HUES6 (cell line): ENCODE results near the gene DPP7.
"Not testable (repeated sequence)": the region's sequence is repeated elsewhere in the genome, so short reads cannot be mapped to it uniquely, and the experiment has no call there.

Experiments used
- H3K27ac ChIP-seq: 2 replicates; pipeline ENCODE4 v1.7.0; 2013; ENCODE audit warnings: low read depth, mild to moderate bottlenecking, low read length, inconsistent platforms
- H3K27me3 ChIP-seq: 2 replicates; pipeline ENCODE4 v1.6.1; 2013; ENCODE audit warnings: low read length; ENCODE audit not compliant: control insufficient read depth, insufficient read depth
- H3K36me3 ChIP-seq: 2 replicates; pipeline ENCODE4 v1.6.1; 2013; ENCODE audit warnings: low read length; ENCODE audit not compliant: control insufficient read depth, insufficient read depth
- H3K4me1 ChIP-seq: 2 replicates; pipeline ENCODE4 v1.6.1; 2013; ENCODE audit warnings: low read length; ENCODE audit not compliant: control insufficient read depth, insufficient read depth
- H3K4me3 ChIP-seq: 2 replicates; pipeline ENCODE4 v1.5.1; 2013; ENCODE audit warnings: low read depth, low read length
- H3K9ac ChIP-seq: one replicate; pipeline ENCODE4 v1.6.1; 2013; ENCODE audit warnings: mild to moderate bottlenecking, low read length
- H3K9me3 ChIP-seq: 2 replicates; pipeline ENCODE4 v1.6.1; 2013; ENCODE audit warnings: low read depth, low read length; ENCODE audit not compliant: control insufficient read depth, insufficient read depth

The DPP7 gene

DNA sequence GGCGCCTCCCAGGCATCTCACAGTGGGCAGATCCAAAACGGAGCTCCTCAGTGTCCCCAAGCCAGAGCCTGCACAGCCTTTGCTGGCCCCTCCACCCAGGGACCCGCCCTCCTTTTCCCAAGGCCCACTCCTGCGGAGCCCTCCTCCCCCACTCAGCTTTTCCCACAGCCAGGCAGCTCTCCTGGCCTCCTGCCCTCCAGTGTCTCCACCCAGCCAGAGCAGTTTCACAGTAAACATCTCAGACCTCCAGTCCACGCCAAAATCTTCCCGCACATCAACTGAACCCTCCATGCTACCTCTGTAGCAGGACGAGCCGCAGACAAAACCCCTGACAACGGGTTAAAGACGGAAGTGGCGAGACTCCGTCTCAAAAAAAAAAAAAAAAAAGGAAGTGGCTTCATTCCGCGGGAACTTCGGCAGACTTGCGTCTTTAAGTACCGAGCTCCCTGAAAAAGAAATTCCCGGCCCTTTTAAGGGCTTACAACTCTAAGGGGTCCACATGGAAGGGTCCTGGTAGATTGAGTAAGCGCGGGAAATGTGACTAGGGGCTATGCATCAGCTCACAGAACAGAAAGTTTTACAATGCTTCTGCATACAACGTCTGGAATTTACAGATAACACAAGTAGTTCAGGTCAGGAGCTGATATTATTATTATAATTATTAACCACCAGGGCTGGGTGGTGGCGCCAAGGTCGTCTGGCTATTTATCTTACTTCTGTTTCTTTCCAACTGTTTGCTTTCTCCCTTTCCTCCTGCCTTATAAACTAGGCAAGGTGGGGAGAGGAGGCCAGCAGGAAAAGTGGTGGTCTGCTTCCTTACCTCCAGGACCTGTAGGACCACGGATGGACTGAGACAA, 13.0 kb upstream of the DPP7 start:
- peak overlapping the region; percentile 92; the same call in 1 of the 2 replicates for H3K4me3 ChIP-seq

DNA sequence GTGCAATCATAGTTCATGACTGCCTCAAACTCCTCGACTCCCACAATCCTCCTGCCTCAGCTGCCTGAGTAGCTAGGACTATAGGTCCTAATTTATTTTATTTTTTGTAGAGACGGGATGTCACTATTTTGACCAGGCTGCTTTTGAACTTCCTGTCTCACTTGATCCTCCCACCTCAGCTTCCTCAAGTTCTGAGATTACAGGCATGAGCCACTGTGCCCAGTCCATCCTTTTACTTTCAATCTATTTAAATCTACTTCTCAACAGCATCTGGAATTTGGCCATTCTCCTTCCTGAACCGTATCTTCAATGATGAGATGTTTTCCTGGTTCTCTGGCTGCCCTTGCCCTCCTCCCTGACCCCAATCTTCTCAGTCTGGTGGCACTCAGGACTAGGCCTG, 12.3 kb upstream of the DPP7 start:
- Histone ChIP-seq H3K36me3 (no peaks in the 10 kb centered on the region), H3K9ac (no peak overlapping the region), H3K4me1 (peaks cover 15% of the 10 kb centered on the region; the same call in 1 of the 2 replicates), H3K27ac (no peak overlapping the region), H3K27me3 (peaks cover 12% of the 10 kb centered on the region), H3K4me3 (no peak overlapping the region), H3K9me3 (no peaks in the 10 kb centered on the region)

More for the DNA sequence above, 13.0 kb upstream of the DPP7 start:
- H3K4me1 ChIP-seq = peaks cover 15% of the 10 kb centered on the region; the same call in 1 of the 2 replicates
- peaks cover 15% of the 10 kb centered on the region for H3K27me3 ChIP-seq
- H3K36me3 ChIP-seq = no peaks in the 10 kb centered on the region
- no peaks in the 10 kb centered on the region for H3K9me3 ChIP-seq
- no peak overlapping the region for H3K9ac ChIP-seq
- H3K27ac ChIP-seq = no peak overlapping the region

DNA sequence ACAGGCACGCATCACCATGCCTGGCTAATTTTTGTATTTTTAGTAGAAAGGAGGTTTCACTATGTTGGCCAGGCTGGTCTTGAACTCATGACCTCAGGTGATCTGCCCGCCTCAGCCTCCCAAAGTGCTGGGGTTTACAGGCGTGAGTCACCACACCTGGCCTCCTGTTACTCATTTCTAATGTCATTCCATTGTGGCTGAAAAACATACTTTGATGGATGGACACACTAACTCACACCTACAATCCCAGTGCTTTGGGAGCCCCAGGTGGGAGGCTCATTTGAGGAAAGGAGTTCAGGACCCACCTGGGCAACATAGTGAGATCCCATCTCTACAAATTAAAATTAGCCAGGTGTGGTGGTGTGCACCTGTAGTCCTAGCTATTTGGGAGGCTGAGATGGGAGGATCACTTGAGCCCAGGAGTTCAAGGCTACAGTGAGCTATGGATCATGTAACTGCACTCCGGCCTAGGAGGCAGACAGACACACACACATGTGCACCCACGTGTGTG, 9.5 kb upstream of the DPP7 start:
- H3K27ac ChIP-seq, H3K9me3 ChIP-seq, H3K27me3 ChIP-seq, H3K36me3 ChIP-seq, H3K4me3 ChIP-seq, H3K9ac ChIP-seq: not testable (repeated sequence)
- peaks cover 15% of the 10 kb centered on the region; the same call in 1 of the 2 replicates for H3K4me1 ChIP-seq

DNA sequence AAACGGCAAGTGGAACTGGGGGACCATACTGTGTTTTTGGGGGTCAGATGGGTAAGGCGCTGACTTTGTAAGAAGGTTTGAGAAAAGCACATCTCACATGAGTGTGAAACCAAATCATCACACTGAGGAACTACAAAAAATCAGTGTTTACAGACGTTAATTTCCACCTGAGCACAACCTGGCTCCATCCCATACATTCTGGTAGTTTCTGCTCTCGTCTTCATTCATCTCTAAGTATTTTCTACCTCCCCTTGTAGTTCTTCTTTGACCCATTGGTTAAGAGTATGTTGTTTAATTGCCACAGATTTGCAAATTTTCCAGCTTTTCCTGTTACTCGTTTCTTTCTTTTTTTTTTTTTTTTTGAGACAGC, 8.9 kb upstream of the DPP7 start:
- no peaks in the 10 kb centered on the region for H3K36me3 ChIP-seq
- H3K9ac ChIP-seq = no peak overlapping the region
- H3K27me3 ChIP-seq = no peaks in the 10 kb centered on the region
- no peak overlapping the region for H3K4me3 ChIP-seq
- H3K9me3 ChIP-seq = no peaks in the 10 kb centered on the region
- H3K27ac ChIP-seq = no peak overlapping the region
- peaks cover 10% of the 10 kb centered on the region; the same call in 1 of the 2 replicates for H3K4me1 ChIP-seq

DNA sequence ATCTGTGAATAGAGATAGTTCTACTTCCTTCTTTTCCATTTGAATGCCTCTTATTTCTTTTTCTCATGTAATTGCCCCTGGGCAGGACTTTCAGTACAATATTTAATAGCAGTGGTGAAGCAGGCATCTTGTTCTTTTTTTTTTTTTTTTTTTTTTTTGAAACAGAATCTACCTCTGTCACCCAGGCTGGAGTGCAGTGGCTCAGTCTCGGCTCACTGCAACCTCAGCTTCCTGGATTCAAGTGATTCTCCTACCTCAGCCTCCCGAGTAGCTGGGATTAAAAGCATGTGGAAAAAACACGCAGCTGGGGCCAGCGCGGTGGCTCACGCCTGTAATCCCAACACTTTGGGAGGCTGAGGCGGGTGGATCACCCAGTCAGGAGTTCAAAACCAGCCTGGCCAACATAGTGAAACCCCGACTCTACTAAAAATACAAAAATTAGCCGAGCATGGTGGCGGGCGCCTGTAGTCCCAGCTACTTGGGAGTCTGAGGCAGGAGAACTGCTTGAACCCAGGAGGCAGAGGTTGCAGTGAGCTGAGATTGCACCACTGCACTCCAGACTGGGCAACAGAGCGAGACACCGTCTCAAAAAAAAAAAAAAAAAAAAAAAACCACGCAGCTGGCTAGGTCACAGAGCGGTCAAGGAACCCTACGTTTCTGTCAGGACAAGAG, 8.4 kb upstream of the DPP7 start:
- not testable (repeated sequence) for H3K27me3 ChIP-seq, H3K27ac ChIP-seq, H3K9ac ChIP-seq, H3K9me3 ChIP-seq, H3K4me3 ChIP-seq, H3K36me3 ChIP-seq, H3K4me1 ChIP-seq

DNA sequence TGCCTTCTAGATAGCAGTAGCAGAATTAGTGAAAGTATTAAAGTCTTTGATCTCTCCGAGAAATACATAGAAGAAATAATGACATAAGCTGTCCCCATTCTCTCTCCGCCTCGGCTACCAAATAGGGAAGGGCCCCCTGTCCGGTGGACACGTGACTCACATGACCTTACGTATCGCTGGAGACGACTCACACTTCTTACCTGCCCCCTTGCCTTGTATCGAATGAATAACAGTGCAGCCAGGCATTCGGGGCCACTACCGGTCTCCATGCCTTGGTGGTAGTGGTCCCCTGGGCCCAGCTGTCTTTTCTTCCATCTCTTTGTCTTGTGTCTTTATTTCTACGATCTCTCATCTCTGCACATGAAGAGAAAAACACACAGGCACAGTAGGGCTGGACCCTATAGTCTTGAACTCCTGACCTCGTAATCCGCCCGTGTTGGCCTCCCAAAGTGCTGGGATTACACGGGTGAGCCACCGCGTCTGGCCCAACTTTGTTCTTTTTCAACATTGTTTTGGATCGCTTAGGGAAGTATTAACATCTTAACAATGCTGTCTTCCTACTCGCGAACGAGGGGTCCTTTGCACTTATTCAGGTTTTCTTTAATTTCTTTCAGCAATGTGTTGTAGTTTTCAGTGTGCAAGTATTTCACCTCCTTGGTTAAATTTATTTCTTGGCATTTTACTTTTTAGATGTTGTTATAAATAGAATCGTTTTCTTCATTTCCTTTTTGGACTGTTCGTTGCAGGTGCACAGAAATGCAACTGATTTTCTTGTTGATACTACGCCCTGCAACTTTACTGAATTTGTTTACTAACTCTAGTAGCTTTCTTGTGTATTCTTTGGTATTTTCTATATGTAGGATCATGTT, 7.6 kb upstream of the DPP7 start:
- H3K9ac ChIP-seq, H3K36me3 ChIP-seq, H3K9me3 ChIP-seq, H3K27me3 ChIP-seq, H3K4me3 ChIP-seq, H3K27ac ChIP-seq, H3K4me1 ChIP-seq: not testable (repeated sequence)

DNA sequence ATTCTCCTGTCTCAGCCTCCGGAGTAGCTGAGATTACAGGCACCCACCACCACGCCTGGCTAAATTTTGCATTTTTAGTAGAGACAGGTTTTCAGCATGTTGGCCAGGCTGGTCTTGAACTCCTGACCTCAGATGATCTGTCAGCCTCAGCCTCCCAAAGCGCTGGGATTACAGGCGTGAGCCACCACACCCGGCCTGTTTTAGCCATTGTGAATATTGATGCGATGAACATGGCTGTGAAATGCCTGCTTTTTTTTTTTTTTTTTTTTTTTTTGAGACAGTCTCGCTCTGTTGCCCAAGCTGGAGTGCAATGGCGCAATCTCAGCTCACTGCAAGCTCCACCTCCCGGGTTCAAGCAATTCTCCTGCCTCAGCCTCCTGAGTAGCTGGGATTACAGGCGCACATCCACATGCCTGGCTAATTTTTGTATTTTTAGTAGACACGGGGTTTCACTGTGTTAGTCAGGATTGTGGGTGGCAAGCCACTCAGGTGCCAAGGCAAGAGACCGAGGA, 3.6 kb upstream of the DPP7 start:
- H3K9ac ChIP-seq, H3K4me3 ChIP-seq, H3K27ac ChIP-seq, H3K9me3 ChIP-seq, H3K36me3 ChIP-seq, H3K4me1 ChIP-seq: not testable (repeated sequence)
- H3K27me3 ChIP-seq = peaks cover 30% of the 10 kb centered on the region

DNA sequence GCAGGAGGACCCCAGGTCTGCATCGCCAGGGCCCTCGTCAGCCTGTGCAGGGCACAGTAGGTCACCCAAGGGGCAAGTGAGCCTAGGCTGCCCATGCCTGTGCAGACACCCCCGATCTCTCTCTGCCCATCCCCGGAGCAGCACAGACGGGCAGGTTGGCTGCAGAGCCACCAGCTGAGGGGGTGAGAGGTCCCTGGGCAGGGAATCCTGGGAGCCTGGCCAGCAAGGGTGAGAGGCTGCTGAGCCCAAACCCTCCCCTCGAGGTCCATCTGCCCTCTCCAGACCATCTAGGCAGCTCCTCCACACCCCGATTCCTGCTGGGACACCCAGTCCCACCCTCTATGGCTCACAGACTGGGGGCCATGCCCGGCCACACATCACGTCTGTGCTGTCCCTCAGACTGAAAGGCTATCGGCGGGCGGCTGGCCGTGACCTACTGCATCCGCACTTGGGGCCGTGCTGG, 2.8 kb upstream of the DPP7 start:
- no peak overlapping the region for H3K4me3 ChIP-seq
- H3K36me3 ChIP-seq = no peaks in the 10 kb centered on the region
- H3K9ac ChIP-seq = no peak overlapping the region
- no peaks in the 10 kb centered on the region for H3K9me3 ChIP-seq
- H3K4me1 ChIP-seq = 0 out of 2 replicates have a peak, but pooled peaks cover 6% of the 10 kb centered on the region
- H3K27me3 ChIP-seq = peaks cover 36% of the 10 kb centered on the region
- H3K27ac ChIP-seq = no peak overlapping the region

DNA sequence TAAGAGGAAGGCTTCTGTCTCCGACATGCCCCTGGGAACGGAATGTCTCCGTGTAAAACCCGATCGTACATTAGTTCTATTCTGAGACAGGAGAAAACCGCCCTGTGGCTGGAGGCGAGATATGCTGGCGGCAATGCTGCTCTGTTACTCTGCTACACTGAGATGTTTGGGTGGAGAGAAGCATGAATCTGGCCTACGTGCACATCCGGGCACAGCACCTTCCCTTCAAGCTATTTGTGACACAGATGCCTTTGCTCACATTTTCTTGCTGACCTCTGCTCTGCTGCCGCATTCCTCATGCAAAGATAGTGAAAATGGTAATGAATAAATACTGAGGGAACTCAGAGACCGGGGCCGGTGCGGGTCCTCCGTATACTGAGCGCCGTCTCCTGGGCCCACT, 2.2 kb upstream of the DPP7 start:
- Histone ChIP-seq H3K9me3 (no peaks in the 10 kb centered on the region), H3K4me3 (no peak overlapping the region), H3K4me1 (0 out of 2 replicates have a peak, but pooled peaks cover 6% of the 10 kb centered on the region), H3K27ac (no peak overlapping the region), H3K27me3 (peaks cover 36% of the 10 kb centered on the region), H3K9ac (no peak overlapping the region), H3K36me3 (no peaks in the 10 kb centered on the region)

DNA sequence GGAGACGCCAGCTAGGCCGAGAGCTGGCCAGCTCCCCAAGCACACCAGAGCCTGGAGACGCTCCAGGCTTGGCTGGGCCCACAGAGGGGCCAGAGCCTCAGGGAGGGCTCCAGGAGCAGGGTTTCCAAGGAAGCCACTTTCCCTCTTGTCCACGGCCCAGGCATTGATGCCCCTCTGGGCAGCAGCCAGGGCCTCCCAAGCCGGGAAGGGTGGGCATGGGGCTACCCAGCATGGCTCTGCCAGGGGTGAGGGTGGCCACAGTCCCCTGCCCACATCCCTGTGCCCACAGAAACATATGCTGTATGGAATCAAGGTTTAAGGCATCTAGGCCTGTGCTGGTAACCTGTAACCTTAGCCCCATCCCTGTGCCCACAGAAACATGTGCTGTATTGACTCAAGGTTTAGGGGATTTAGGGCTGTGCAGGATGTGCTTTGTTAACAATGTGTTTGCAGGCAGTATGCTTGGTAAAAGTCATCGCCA, 1.5 kb upstream of the DPP7 start:
- Histone ChIP-seq H3K9ac (no peak overlapping the region), H3K4me1 (0 out of 2 replicates have a peak, but pooled peaks cover 6% of the 10 kb centered on the region), H3K27me3 (peaks cover 36% of the 10 kb centered on the region), H3K27ac (no peak overlapping the region), H3K36me3 (no peaks in the 10 kb centered on the region), H3K9me3 (no peaks in the 10 kb centered on the region), H3K4me3 (no peak overlapping the region)
